Vagina (tissue), 2 donors: ENCODE measurements around the gene FRMD4A.

Experiments
- CTCF ChIP-seq, 3 experiments: fragments of 450-650 bp in 2 of 3; fragments of 200-600 bp in 1 of 3; sonication (generic) in 1 of 3; IDR thresholded peaks; one replicate each; pipeline ENCODE4 v1.5.1; 2017 to 2019; ENCODE audit warnings: antibody characterized with exemption in 3 of 3, mild to moderate bottlenecking in 2 of 3, moderate library complexity in 2 of 3
- POLR2AphosphoS5 ChIP-seq, 2 donors: sonication (generic); formaldehyde crosslinking; IDR thresholded peaks; one replicate each; pipeline ENCODE4 v1.9.0; 2017; ENCODE audit warnings: antibody characterized with exemption in 2 of 2, mild to moderate bottlenecking in 2 of 2, low read depth in 1 of 2; ENCODE audit not compliant: insufficient read depth in 1 of 2

- TF ChIP-seq CTCF (IDR thresholded peaks at IDR 0.05) (no peak), POLR2AphosphoS5 (IDR thresholded peaks at IDR 0.05; ENCODE audit: insufficient read depth in 1 of 2, low read depth in 1 of 2) (no peak)
These were observed 625.1 kb downstream of the FRMD4A start for GRCh38 chr10:13705526-13706174.
